TTC549 (cell line): ENCODE results near the gene ATP8B3.
"Not testable (repeated sequence)": the region's sequence is repeated elsewhere in the genome, so short reads cannot be mapped to it uniquely, and the experiment has no call there.

Experiments
- FAIRE-seq: peaks from 2 replicates; lab custom pipeline; 2012; peaks lifted over from hg19 to GRCh38; lab: Jason Lieb, UNC

The ATP8B3 gene

DNA sequence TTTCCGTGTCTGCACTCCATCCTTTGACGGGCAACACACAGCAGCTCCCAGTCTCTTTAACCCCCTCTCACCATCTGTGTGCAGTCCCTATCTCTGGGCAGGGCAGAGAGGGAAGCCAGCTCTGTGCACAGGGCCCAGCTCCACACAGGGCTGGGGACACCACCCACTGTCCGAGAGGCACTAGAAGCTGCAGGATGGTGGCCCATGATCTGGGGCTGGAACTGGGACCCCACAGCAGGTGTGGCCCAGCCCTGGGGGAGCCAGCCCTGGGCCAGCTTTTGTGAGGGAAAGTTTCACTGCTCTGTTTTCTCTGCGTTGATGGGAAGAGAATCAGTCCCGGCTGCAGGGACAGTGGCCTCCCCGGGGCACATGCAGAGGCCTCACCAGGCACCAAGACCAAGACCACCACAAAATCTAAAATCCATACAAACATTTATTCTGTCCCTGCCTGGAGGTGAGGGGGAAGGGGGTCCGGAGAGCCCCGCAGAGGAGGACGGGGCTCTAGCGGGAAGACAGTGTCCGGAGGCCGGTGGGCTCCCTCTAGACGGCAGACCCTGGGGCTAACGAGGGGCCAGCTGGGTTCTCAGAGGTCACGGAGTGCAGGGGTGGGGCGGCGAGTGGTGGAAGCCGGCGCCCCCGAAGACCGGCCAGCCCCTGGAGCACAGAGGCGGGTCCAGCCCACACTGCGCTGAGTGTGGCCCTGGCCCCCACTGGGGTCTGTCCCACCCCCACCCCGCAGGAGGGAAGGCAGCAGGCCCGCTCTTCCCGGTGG, 2.9 kb upstream of the ATP8B3 start:
- no peak for FAIRE-seq

DNA sequence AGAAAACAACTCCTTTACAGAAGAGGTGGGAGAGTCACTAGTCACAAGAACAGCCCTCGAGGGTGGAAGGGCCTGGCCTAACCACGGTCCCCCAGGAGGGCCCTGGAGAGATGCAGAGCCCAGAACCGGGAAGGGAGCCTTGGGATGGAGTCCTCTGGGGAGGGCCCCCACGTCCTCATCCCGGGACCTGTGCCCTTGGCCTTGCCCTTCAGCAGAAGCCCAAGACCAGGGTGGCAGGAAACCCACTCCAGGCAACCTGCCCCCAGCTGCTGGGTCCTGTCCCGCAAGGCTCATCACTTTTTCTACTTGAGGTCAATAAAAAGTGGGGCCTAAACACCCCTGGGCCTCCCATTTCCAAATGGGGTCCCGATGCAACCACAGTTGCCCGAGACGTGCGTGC, 2.3 kb upstream of the ATP8B3 start:
- FAIRE-seq, result no peak

GRCh38 chr19:1813192-1814182, 1.4 kb upstream of the ATP8B3 start:
- no peak for FAIRE-seq

DNA sequence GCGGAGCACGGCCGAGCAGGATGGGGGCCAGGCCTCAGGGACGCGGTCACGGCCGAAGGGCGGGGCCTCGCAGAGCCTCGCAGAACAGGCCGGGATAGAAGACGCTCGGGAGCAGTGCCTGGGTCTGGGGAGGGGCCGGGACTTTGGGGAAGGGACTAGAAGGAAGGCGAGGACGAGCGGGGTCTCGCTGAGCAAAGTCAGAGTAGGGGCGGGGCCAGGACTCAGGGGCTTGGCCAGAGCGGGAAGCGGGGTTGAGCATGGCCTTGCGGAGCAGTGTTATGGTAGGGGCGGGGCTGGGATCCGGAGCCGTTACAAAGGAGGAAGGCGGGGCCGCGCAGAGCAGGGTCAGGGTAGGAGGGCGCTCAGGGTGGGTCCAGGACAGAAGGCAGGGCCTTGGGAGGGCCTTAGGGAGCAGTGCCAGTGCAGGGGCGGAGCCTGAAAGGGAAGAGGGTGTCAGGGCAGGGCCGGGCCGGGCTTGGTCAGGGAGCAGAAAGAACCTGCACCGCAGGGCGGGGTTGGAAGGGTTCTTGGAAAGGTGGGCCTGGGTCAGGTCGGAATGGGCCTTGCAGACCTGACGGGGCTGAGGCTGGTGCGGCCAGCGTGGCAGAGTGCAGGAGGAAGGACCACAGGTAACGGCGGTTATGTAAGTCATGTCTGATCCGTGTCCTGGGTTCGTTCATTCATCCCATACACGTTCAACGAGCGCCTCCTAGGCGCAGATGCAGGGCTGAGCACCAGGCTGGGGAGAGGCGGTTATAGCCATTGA, 533 bp upstream of the ATP8B3 start:
- FAIRE-seq, result peak; percentile 81

GRCh38 chr19:1811472-1811894, 593 bp downstream of the ATP8B3 start:
- FAIRE-seq, result no peak

DNA sequence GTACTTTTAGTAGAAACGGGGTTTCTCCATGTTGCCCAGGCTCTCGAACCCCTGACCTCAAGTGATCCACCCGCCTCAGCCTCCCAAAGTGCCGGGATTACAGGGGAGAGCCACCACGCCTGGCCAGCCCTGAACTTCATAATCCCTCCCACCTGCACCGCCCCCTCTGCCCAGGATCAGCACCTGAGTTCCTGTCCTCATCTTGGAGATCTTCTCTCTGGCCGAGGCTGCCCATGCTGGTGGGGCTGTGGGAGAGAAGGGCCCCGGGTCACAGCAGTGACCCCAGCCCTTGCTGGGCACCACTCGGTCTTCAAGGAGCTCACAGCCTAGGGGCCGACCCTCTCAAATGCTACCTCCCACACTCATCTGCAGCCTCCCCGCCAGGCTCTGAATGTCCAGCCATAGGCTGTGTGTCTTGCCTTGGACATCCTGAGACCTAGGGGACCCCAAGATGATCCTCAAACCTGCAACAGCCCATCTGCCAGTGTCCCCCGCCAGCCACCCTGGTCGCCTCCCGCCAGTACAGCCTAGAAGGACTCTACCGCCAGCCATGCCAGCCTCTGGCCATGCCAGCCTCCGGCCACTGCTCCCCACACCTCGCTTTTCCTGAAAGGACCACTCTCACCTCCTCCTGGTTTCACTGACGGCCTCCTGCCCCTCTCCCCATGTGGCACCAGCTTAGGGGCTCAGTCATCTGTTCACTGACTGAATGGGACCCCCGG, 1.5 kb downstream of the ATP8B3 start:
- FAIRE-seq, result no peak

DNA sequence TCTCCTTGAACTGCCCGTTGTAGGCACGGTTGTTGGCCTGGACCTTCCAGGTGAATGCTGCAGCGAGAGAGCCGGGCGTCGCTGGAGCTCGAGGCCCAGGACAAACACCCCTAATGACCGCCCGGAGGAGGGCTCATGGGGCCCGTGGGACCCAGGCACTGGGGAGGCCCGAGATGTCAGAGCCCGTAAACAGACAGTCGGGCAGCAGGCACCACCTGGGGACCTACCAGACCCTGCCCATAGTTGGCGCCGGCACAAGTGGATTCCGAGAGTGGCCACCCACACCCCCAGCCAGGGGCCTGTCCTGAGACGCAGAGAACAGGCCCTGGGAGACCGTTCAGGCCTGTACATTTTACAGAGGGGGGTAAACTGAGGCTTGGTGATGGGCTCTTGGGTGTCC, 2.4 kb downstream of the ATP8B3 start:
- no peak for FAIRE-seq

DNA sequence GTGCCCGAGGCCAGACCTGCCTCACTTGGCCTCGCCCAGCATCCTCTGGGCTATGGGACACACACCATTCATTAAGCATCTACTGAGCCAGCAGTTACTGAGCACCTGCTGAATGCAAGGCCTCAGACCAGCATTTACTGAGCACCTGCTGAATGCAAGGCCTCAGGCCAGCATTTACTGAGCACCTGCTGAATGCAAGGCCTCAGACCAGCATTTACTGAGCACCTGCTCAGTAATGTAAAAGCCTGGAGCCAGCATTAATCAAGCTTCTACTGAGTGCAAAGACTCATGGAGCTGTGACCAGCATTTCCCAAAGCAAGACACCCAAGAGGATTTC, 3.7 kb downstream of the ATP8B3 start:
- no peak for FAIRE-seq

DNA sequence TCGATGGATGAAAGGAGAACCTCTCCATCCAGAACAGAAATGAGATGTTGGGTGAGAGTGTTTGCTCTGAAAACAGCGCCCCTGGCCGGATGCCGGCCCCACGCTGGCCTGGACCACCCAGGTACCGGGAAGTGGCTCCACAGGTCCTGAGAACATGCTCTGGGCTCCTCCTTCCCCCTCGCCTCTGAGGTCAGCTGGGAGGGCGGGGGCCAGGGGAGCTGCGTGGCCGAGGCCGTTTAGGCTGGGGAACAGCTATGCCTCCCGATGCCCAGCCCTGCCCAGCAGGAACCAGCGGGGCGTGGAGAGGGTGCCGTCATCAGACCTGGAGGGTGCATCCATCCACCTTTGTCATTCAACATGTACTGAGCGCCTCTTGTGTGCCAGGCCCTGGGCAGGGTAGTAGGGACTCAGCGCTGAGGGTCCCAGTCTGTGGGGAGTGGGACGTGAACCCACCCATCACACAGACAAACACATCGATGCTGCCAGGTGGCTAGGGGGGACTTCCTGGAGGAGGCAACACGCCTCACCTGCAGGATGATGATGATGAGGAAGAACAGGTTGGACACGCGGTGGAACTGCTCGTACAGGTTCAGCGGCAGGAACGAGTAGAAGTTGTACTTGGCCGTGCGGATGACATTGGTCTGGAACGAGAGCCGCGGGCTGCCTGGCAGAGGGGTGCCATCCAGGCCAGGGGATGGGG, 4.2 kb downstream of the ATP8B3 start:
- FAIRE-seq, result no peak

DNA sequence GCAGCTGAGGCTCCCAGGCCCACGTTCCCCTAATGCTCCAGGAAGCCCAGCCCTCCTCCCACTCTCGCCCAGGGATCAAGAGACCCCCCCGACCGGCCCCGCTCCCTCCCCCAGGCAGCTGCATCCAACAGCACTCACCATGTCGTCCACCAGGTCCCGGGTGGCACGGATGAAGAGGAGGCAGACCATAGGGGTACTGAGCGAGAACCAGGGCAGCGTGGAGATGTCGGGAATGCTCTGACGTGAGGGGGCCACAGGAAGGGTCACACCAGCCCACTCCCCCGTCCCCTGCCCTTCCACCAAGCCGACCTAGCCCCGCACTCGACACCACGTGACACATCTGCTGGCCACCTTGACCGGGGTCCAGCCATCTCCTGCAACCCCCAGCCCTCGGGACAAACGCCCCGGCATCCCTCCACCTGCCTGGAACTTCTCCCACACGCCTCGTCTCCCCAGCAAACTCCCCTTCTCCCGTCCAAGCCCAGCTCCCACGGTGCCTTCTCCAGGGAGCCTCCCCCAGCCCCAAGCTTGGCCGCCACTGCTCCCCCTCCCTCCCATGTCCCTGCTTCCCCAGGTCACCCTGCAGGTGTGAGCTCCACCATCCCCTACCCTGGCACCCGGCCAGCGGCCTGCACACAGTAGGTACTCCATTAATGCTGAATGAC, 4.9 kb downstream of the ATP8B3 start:
- no peak for FAIRE-seq

GRCh38 chr19:1806184-1807029, 5.7 kb downstream of the ATP8B3 start:
- FAIRE-seq, result no peak

DNA sequence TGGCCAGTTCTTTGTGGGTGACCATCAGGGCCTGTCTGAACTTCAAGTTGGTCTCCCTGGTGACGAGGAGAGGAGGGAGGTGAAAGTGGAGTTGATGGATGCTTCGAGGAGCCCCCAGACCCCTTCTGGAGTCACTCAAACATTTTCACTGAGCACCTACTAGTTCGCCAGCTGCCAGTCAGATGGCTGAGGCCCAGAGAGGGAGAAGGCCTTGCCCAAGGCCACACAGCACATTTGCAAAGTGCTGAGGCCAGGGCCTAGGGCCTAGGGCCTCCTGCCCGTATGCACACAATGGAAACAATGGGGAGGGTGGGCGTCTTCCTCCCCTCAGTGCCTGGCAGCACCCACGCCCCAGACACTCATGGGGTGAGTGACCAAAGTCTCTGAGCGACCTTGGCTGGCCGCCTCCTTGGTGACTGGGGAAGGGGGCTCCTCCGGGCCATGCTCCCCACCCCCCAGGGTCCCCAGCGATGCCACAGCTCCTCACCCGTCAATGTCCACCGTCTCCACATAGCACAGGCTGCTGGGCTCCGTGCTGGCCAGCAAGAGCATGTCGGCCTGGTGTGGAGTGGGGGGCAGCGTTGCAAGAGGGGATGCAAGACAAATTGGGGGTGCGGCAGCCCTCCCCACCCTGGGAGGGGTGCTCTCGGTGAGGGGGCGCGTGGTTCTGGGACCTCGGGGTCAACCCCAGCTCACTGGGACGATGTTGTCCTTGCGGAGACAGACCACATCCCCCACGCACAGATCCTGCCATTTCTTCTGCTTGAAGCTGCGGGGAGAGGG, 6.5 kb downstream of the ATP8B3 start:
- no peak for FAIRE-seq

DNA sequence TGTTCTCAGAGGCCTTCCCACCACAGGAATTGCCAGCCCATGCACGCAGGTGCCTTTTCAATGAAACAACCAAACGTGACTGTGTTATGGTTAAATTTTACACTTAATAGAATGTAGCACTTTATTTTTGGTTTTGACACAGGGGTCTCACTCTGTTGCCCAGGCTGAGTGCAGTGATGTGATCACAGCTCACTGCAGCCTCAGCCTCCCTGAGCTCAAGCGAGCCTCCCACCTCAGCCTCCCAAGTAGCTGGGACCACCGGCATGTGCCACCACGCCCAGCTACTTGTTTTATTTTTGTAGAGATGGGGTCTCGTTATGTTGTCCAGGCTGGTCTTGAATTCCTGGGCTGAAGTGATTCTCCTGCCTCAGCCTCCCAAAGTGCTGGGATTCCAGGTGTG, 7.2 kb downstream of the ATP8B3 start:
- FAIRE-seq, result no peak

GRCh38 chr19:1799695-1800342, 12.3 kb downstream of the ATP8B3 start:
- no peak for FAIRE-seq

DNA sequence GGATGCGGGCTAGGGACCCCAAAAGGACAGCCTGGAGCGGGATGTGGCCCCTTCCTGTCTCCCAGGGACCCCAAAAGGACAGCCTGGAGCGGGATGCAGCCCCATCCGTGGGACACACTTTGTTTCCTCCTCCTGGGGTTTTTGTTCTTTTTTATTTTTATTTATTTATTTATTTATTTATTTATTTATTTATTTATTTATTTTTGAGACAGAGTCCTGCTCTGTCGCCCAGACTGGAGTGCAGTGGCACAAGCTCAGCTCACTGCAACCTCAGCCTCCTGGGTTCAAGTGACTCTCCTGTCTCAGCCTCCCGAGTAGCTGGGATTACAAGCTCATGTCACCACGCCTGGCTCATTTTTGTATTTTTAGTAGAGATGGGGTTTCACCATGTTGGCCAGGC, 14.8 kb downstream of the ATP8B3 start:
- not testable (repeated sequence) for FAIRE-seq

DNA sequence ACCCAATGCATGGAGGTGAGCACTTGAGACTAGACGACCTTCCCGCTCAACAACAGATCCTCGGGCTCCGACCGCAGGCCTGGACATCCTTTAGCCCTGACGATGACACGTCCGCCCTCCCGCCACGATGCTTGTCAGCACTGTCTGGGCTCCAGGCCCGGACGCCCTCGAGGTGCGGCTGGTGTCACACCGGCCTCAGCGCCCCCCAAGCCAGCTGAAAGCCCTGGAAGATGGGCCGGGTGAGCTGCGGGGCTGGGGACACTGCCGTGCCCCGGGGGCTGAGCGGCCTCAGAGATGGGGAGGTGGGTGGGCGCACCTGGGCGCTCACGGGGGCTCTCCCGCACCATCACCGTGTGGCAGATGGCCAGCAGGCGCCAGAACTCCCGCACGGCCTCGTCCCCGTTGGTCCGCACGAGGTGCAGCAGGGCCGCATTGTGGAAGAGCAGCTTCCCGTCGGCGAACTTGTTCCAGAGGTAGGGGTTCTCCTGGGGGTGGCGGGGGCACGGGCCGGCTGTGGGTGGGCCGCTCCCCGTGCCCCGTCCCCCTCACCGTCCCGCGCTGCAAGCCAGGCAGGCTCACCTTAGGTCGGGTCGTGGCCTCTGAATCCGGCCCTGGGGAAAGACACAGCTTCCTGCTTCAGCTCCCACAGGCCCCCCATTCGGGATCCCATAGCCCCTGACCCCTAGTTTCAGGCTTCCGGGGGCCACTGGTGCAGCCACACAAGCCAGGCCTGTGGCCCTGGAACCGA, 15.5 kb downstream of the ATP8B3 start:
- no peak for FAIRE-seq

DNA sequence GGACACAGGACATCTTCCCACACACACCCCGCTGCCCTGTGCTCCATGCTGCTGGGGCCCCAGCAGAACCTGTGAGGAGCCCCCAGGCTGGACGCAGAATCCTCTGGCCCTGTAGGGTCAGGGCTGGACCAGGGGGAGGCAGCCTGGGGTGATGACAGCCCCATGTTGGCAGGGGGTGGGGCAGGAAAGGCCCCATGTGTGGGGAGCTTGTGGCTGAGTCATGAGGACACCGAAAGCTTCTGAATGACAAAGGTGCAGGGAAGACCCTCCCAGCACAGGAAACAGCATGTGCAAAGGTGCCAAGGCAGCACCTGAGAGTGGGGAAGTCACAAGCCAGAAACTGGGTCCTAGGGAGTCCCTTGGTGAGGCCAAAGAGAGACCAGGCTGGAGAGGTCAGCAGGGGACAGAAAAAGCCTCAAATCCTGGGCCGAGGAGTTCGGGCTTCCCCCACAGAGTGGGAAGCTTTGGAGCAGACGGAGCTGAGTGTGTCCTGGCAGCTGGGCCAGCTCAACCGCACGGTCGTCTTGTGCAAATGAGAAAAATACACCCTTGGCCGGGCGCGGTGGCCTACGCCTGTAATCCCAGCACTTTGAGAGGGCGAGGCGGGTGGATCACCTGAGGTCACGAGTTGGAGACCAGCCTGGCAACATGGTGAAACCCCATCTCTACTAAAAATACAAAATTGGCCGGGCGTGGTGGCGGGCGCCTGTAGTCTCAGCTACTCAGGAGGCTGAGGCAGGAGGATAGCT, 17.5 kb downstream of the ATP8B3 start:
- no peak for FAIRE-seq
